Activated CD8-positive, alpha-beta T cell treated with anti-CD3 and anti-CD28 coated beads, Interleukin-2, amount 10 ng/mL, durations not matched to agents 7 days and 5 days (primary cell): Measurements from ENCODE around the gene REEP1. TPM values are rescaled to one million over a fixed set of nuclear protein-coding genes. Genes with fewer than 3 reads are reported as not detected.
"Not testable (repeated sequence)": the region's sequence is repeated elsewhere in the genome, so short reads cannot be mapped to it uniquely, and the experiment has no call there.

Source experiments
- ATAC-seq: fragments of 150-1000 bp; cut with Tn5 transposase; one replicate; pipeline ENCODE4 v1.10.0; 2021; ENCODE audit warnings: moderate library complexity
- CTCF ChIA-PET: fragments of 350-600 bp; sonication (Branson Sonifier 250); formaldehyde crosslinking; loops from one replicate; lab custom pipeline; 2021; ENCODE audit warnings: antibody characterized with exemption; lab: Charles Lee
- POLR2A ChIA-PET: fragments of 350-600 bp; sonication (Branson Sonifier 250); formaldehyde crosslinking; loops from one replicate; lab custom pipeline; 2021; ENCODE audit warnings: antibody characterized with exemption; lab: Charles Lee
- DNase-seq: peaks from one replicate; pipeline ENCODE4 v3.0.0-alpha.2; 2020
- H3K27ac Mint-ChIP-seq: one replicate; pipeline ENCODE4 v1.8.0; 2021; ENCODE audit warnings: mild to moderate bottlenecking, mixed read lengths
- H3K27me3 Mint-ChIP-seq: one replicate; pipeline ENCODE4 v1.8.0; 2021; ENCODE audit warnings: low read depth, mixed read lengths
- H3K36me3 Mint-ChIP-seq: one replicate; pipeline ENCODE4 v1.8.0; 2021; ENCODE audit warnings: low read depth, mixed read lengths
- H3K4me1 Mint-ChIP-seq: one replicate; pipeline ENCODE4 v1.8.0; 2021; ENCODE audit warnings: low read depth, mixed read lengths
- H3K4me3 Mint-ChIP-seq: one replicate; pipeline ENCODE4 v1.8.0; 2021; ENCODE audit warnings: mild to moderate bottlenecking, mixed read lengths
- H3K9me3 Mint-ChIP-seq: one replicate; pipeline ENCODE4 v1.8.0; 2022; ENCODE audit warnings: mixed read lengths; ENCODE audit not compliant: insufficient read depth
- total RNA-seq, 2 experiments: library from RNA; stranded (reverse); gene quantifications; one replicate each; pipeline ENCODE4 v1.2.3, GENCODE V29; 2021

REEP1 gene
- total RNA-seq, 2 experiments from 2014 or later, result 0.21 TPM; not detected in 1

DNA sequence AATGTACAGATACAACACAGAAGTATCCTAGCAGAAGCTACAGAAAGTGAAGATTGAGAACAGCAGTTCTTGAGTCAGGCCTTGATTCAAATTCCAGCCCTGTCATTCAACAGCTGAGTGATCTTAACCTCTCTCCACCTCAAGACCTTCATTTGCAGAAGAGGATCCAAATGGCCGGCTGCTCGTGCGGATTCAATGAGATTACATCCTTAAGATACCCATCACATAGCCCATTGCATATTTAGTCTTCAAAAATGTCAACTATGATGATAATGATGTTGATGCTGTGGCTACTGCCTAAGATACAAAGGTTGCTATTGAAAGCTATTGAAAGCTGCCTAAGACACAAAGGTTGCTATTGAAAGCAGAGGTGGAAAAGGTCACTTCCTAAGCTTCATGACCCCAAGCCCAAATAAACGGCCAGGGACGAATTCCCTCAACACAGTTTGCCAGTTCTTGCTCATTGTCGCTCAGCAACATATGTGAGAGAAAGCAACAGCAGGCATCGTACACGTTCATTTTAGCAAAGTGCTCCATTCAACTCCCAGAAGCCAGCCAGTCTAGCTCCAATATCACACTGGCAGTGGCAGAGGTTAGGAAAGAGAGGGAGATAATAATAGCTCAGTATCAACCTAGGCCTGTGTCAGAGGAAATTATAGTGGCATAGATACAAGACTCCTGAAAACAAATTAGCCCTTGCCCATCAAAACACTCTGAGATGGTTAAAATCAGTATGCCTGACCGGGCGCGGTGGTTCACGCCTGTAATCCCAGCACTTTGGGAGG, 102.0 kb downstream of the REEP1 start:
- POLR2A ChIA-PET, result no interaction called here

GRCh38 chr2:86234563-86235131, 102.8 kb downstream of the REEP1 start:
- Mint-ChIP-seq H3K36me3 (no peaks in the 10 kb centered on the region), H3K9me3 (no peaks in the 10 kb centered on the region), H3K27ac (no peak overlapping the region), H3K27me3 (peaks cover 12% of the 10 kb centered on the region), H3K4me3 (no peak overlapping the region), H3K4me1 (peaks cover 16% of the 10 kb centered on the region)
- ATAC-seq (no peak), DNase-seq (no peak)
- CTCF ChIA-PET, result interaction anchor here (1.4 kb wide), 1 partner anchor 14 kb away, joined by 8 read pairs; no protein-coding TSS in a partner anchor
- POLR2A ChIA-PET, result no interaction called here

More for the DNA sequence above, 102.0 kb downstream of the REEP1 start:
- no peaks in the 10 kb centered on the region for H3K9me3 Mint-ChIP-seq
- no peak for ATAC-seq
- no peaks in the 10 kb centered on the region for H3K36me3 Mint-ChIP-seq
- peaks cover 18% of the 10 kb centered on the region for H3K4me1 Mint-ChIP-seq
- no peak overlapping the region for H3K27ac Mint-ChIP-seq
- H3K4me3 Mint-ChIP-seq, result no peak overlapping the region
- peaks cover 12% of the 10 kb centered on the region for H3K27me3 Mint-ChIP-seq
- DNase-seq, result no peak
- CTCF ChIA-PET, result interaction anchor here (1.4 kb wide), 1 partner anchor 15 kb away, joined by 8 read pairs; no protein-coding TSS in a partner anchor

GRCh38 chr2:86233436-86233835, 104.0 kb downstream of the REEP1 start:
- Mint-ChIP-seq H3K4me3 (no peak overlapping the region), H3K9me3 (no peaks in the 10 kb centered on the region), H3K36me3 (no peaks in the 10 kb centered on the region), H3K27me3 (peaks cover 12% of the 10 kb centered on the region), H3K4me1 (peaks cover 4% of the 10 kb centered on the region), H3K27ac (no peak overlapping the region)
- POLR2A ChIA-PET, result no interaction called here
- CTCF ChIA-PET, result interaction anchor here (0.9 kb wide), 1 partner anchor 13 kb away, joined by 4 read pairs; no protein-coding TSS in a partner anchor
- DNase-seq, result no peak
- ATAC-seq, result no peak

- Mint-ChIP-seq H3K27me3 (peaks cover 12% of the 10 kb centered on the region), H3K27ac (no peak overlapping the region), H3K4me3 (no peak overlapping the region), H3K4me1 (no peaks in the 10 kb centered on the region), H3K36me3 (no peaks in the 10 kb centered on the region), H3K9me3 (no peaks in the 10 kb centered on the region)
- POLR2A ChIA-PET, result no interaction called here
- CTCF ChIA-PET, result interaction anchor here (0.9 kb wide), 1 partner anchor 12 kb away, joined by 4 read pairs; no protein-coding TSS in a partner anchor
- ATAC-seq, result no peak
- no peak for DNase-seq
These were observed 104.5 kb downstream of the REEP1 start for GRCh38 chr2:86232910-86233309.

GRCh38 chr2:86232373-86232784, 105.0 kb downstream of the REEP1 start:
- DNase-seq (no peak), ATAC-seq (no peak)
- ChIA-PET CTCF (interaction anchor here (0.9 kb wide), 1 partner anchor 12 kb away, joined by 4 read pairs; no protein-coding TSS in a partner anchor), POLR2A (no interaction called here)
- Mint-ChIP-seq H3K27me3 (peaks cover 12% of the 10 kb centered on the region), H3K4me1 (no peaks in the 10 kb centered on the region), H3K36me3 (no peaks in the 10 kb centered on the region), H3K4me3 (no peak overlapping the region), H3K27ac (no peak overlapping the region), H3K9me3 (no peaks in the 10 kb centered on the region)

DNA sequence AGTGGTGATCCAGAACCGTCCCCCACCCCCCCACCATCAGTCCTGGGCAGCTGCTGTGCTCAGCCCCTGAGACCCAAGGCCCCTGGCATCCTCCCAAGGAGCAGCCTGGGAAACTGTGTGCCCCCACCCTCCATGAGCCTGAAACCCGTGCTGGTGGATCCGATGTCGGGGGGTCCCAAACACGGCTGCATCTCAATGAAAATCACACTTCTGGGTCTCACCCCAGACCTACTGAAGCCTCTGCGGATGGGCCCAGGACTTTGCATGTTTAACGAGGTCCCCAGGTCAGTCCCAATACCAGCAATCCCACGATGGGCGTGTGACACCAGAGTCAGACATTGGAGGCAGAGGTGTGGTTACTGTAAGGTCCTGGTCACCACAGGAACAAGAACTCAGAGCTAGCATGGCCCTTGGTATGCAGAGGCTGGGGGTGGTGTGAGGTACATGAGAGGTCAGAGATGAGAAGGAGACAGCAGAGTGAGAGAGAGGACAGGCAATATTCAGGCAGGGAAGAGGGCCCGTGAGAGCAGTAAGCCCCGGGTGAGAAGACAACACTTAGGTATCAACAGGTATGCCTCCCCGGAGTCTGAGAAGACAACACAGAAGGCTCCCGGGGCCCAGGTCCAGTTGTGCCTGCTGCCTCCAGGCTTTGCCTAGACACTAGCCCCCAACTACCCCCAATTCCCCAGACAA, 105.6 kb downstream of the REEP1 start:
- ChIA-PET CTCF (no interaction called here), POLR2A (no interaction called here)
- Mint-ChIP-seq H3K4me3 (no peak overlapping the region), H3K27me3 (peaks cover 12% of the 10 kb centered on the region), H3K4me1 (no peaks in the 10 kb centered on the region), H3K27ac (no peak overlapping the region), H3K36me3 (no peaks in the 10 kb centered on the region), H3K9me3 (no peaks in the 10 kb centered on the region)
- ATAC-seq, result no peak
- DNase-seq, result no peak

DNA sequence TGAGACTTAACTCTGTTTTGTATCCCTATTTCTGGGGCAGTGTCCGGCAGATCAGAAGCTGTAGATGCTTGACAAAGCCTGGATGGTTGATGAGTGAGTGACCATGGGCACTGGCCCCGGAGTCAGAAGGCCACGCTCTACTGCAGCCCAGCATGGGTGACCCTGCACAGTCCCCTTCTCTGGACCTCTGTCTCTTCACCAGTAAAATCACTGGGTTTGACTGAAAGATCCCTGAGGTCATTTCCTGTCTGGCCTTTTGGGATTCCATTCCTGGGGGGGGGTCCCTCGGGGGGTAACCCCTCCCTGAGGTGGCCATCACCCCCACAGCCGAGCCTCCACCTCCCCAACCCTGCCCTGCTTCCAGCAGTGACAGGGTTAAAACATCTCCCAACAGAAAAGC, 106.5 kb downstream of the REEP1 start:
- Mint-ChIP-seq H3K4me3 (no peak overlapping the region), H3K4me1 (peaks cover 2% of the 10 kb centered on the region), H3K36me3 (no peaks in the 10 kb centered on the region), H3K27me3 (peaks cover 10% of the 10 kb centered on the region), H3K27ac (no peak overlapping the region), H3K9me3 (no peaks in the 10 kb centered on the region)
- ChIA-PET CTCF (interaction anchor here (2.0 kb wide), 1 partner anchor 10 kb away, joined by 7 read pairs; no protein-coding TSS in a partner anchor), POLR2A (no interaction called here)
- no peak for DNase-seq
- no peak for ATAC-seq

- CTCF ChIA-PET, result interaction anchor here (2.0 kb wide), 1 partner anchor 8 kb away, joined by 7 read pairs; no protein-coding TSS in a partner anchor
- no peaks in the 10 kb centered on the region for H3K36me3 Mint-ChIP-seq
- no peak for DNase-seq
- no peaks in the 10 kb centered on the region for H3K9me3 Mint-ChIP-seq
- H3K27me3 Mint-ChIP-seq, result peaks cover 6% of the 10 kb centered on the region
- peaks cover 16% of the 10 kb centered on the region for H3K4me1 Mint-ChIP-seq
- POLR2A ChIA-PET, result no interaction called here
- H3K27ac Mint-ChIP-seq, result no peak overlapping the region
- no peak for ATAC-seq
- no peak overlapping the region for H3K4me3 Mint-ChIP-seq
These were observed 108.2 kb downstream of the REEP1 start for GRCh38 chr2:86229221-86229620.

GRCh38 chr2:86228574-86228973, 108.9 kb downstream of the REEP1 start:
- peaks cover 16% of the 10 kb centered on the region for H3K4me1 Mint-ChIP-seq
- CTCF ChIA-PET, H3K27ac Mint-ChIP-seq, DNase-seq, H3K27me3 Mint-ChIP-seq, H3K36me3 Mint-ChIP-seq, ATAC-seq, H3K9me3 Mint-ChIP-seq, H3K4me3 Mint-ChIP-seq: not testable (repeated sequence)
- POLR2A ChIA-PET, result interaction anchor here (0.7 kb wide), 1 partner anchor 86 kb away, joined by 3 read pairs; no protein-coding TSS in a partner anchor

DNA sequence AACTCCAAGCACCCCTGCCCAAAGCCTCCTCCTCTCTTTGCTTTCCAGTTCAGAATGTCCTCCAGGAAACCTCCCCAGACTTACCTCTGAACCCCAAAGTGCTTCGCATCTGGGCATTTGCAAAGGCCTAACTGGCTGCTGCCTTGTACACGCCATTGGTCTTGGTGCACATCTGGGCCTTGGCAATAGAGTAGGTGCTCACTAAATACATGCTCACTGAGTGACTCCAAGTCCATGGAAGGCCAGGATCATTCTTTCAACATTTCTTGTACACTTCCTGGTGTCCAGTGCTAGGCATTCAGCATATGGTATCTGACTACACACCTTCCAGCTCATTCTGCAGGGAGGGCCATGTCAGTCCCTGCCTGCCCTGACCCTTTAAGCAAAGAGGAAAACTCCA, 109.7 kb downstream of the REEP1 start:
- ATAC-seq, result no peak
- Mint-ChIP-seq H3K4me3 (no peak overlapping the region), H3K4me1 (peaks cover 16% of the 10 kb centered on the region), H3K27me3 (no peaks in the 10 kb centered on the region), H3K27ac (no peak overlapping the region), H3K36me3 (no peaks in the 10 kb centered on the region), H3K9me3 (no peaks in the 10 kb centered on the region)
- POLR2A ChIA-PET, result interaction anchor here (0.5 kb wide), 1 partner anchor 612 kb away, joined by 3 read pairs; the partner anchor contains the start of gene USP39
- no peak for DNase-seq
- CTCF ChIA-PET, result no interaction called here

GRCh38 chr2:86226636-86227520, 110.5 kb downstream of the REEP1 start:
- Mint-ChIP-seq H3K4me1 (peaks cover 16% of the 10 kb centered on the region), H3K36me3 (no peaks in the 10 kb centered on the region), H3K27me3 (no peaks in the 10 kb centered on the region), H3K27ac (no peak overlapping the region), H3K9me3 (no peaks in the 10 kb centered on the region), H3K4me3 (no peak overlapping the region)
- CTCF ChIA-PET, result no interaction called here
- no peak for ATAC-seq
- POLR2A ChIA-PET, result interaction anchor here (0.5 kb wide), 2 partner anchors 209 to 611 kb away, joined by 3 read pairs; partner anchors contain the start of gene USP39
- DNase-seq, result no peak
